Stimulated activated CD4-positive, alpha-beta T cell treated with anti-CD3 and anti-CD28 coated beads, Interleukin-12 subunit alpha, Interleukin-12 subunit beta, amount 100 ng/mL, for 24 hours (primary cell): ENCODE measurements around the gene PCK1.

ENCODE experiments used
- DNase-seq, 2 experiments: peaks; one replicate each; pipeline ENCODE4 v3.0.0-alpha.2; 2020; ENCODE audit warnings: low read depth in 2 of 2

PCK1 gene

DNA sequence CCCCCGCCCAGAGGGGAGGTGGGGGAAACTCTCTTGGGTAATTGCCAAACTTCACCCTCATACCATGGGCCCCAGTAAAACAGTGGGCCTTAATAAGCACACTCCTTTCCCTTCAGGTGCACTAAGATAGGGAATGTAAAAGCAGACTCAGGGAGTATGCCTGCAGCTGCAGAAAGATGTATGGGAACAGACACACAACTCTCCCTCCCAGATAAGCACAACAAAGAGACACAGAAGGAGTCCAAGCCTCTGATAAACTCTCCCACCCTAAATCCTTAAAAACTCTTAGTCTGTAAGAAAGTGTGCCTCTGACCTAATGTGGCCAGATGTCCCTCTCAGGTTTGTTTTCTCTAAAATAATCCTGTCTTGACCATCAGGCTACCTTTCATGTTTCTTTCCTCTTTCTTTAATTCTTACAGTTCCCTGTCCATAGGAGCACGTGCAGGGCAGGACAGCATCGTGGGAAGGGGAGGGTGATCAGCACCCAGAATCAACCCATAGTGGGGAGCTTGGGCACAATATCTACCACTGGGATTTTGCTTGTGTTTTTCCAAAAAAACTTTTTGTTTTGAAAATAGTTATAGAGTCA lies 24.7 kb upstream of the PCK1 start:
- DNase-seq, result no peak

DNA sequence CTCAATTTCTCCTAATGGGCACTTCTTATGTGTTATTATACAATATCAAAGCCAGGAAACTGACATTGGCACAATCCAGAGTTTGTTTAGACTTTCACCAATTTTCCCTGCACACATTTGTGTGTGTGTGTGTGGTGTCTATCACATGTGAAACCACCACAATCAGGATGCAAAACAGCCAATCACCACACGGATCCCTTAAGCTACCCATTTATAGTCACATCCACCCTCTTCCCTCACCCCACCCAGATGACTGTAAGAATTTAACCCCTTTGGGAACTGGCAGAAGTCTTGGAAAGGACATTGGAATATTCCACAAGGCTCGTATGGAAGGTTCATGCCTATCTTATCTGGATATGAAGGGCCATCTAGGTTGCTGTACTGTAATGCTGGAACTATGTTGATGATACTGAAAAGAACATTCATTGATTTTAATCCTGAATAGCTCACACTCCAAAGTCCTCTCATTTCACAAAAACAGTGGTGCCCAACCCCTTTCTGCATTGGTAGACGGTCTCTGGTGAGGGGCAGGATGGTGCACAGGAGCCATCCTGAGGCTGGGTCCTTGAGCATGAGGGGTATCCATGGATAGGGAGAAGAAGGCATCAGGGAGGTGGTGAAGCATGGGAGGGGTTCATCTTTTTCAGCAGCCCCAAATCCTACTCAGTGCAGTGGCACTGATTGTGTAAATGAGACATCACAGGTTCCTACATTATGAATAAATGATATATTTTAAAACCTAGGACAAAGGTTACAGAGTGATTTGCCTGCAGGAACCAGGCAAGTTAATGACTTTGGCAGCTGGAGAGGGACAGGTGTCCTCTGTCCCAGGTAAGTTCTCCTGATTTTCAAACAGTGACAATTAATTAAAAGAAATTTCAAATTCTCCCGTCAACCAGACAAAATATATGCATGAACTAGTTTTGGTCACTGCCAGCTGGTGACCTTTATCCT lies 23.9 kb upstream of the PCK1 start:
- no peak for DNase-seq

DNA sequence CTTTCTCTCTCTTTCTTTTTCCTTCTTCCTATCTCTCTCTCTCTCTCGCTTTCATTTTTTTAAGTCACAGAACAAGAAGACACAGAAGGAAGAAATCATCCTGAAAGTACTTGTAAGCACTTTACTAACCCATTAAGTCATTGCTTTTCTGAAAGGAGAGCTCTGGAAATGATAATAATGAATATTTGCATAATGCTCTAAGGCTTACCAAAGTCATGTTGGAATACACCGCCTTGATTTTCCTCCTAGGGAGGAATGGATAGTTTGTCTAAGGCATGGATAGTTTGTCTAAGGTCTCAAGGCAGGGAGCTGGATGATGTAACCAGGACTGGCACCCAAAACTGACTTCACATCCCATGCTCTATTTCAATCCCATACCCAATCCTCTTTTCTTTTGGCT lies 23.1 kb upstream of the PCK1 start:
- no peak for DNase-seq

DNA sequence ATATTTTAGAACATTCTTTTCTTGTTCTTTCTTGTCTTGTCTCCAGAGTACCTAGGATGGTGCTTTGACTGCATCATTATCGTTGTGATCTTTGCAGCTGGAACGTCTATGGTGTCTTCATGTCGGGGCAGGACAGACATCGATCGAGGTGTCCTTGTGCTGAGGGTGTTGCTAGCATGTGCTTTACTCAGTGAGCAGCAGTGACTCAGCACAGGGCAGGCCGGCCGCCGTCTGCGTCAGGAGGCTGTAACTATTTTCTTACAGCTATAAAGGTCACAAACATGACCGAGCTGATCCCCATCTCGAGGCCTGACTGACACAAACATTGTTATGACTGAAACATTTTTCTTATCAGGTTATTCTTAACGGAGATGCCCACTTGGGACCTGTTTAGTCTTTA lies 21.0 kb upstream of the PCK1 start:
- no peak for DNase-seq

DNA sequence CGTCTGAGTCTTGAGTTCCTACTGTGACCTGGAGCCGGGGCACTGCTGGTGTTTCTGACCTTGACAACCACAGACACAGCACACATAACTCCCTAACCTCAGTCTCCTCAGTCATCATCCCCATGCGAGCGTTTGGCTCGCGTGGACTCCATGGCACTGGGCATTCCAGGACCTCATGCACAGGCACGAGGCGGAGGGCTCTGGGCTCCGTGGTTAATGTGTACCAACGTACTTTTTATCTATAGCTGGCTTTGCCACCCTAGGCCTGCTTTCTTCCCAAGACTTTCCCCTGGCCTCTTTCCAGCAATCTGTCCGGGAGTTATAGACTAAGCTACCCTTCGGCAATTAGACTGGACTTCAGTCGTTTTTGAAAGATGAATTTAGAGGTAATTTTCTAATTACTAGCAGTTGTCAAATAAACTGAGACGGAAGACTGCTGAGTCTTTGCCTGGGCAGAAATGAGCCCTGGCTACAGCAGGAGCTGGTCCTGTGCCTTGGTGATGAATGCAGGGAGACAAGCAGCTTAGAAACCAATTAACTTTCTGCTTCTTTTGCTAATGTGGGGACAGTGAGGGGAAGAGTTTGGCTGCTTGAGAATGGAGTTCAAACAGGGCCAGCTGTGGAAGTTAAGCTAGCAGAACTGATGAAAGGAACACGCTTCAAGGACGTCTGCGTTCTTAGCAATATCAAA lies 19.9 kb upstream of the PCK1 start:
- no peak for DNase-seq

DNA sequence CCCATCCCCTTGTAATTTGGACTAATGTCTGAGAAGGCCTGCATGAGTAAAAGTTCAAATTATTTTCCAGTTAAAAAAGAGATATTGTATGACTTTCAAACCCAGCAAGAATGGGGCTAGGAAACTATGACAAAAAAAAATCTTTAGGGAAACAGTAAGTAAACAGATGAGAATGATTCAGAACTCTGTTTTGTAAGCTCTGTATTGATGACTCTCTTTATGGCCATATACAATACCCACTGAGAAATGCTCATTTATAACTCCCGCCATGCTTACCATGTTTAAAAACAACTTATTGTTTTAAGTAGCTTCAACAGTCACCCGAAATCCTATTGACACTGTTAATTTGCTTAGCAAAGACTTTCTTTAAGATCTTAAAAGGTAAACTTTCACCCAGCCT lies 17.2 kb upstream of the PCK1 start:
- DNase-seq, result no peak

DNA sequence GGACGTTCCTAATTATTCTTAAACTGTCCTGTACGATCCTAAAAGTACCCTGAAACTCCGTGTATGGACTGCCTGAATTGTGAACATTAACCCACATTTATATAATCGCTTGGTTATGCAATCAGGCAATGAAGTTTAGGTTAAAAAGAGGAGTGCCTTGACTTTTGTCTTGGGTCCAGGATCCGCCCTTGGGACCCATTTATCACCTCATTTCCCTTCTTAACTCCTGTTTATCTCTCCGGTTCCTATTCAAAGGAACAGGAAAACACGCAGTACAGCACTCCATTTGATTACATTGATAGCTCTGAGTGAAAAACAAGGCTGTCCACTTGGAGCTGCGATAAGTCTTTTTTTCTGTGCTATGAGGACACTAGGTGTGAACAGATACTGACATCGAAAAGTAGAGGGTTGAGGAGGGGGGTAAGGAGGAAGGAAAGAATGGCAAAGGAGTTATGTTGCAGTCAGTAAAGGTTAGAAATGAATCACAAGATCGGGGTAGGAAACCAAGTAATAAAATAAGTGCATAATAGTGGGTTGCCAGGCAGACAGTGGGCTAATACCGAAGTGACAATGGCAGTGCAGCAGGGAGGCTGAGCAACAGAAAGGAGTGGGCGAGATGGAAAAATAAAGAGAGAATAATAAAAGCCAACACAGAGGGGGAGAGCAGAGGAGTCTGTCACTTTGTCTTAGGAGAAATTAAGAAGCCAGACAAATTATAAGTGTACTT lies 15.9 kb upstream of the PCK1 start:
- DNase-seq, result no peak

DNA sequence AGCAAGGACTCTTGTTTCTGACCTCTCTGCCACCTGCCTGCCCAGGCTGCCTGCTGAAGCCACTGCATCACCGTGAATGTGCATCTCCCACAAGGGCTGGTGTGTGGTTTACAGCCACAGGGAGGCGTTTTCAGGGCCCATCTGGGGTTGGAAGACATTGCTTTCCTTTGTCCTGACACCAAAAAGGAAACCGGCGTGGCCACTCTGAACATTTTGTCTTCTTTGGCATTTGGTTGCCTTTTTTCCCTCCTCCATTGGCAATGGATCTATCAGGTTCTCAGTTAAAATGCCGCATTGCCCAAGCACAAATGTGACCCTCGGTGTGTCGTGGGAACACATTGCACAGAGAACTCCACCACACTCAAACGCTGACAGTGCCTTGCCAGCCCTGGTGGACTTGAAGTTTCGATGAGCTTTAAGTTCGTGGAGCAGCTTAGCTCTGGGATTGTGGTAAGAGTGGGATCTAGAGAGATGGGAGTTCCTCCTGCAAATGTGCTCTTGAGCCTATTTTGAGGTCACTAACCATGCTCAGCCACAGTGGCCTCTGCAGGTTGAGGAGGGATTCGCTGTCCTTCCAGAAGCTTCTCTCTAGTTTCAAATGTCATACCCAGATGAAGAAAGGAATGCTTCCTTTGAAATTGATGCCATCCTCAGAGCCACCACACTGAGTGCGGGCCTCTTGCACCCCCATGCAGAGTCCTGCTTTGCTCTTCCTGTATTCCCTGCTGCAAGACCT lies 14.8 kb upstream of the PCK1 start:
- DNase-seq, result no peak

DNA sequence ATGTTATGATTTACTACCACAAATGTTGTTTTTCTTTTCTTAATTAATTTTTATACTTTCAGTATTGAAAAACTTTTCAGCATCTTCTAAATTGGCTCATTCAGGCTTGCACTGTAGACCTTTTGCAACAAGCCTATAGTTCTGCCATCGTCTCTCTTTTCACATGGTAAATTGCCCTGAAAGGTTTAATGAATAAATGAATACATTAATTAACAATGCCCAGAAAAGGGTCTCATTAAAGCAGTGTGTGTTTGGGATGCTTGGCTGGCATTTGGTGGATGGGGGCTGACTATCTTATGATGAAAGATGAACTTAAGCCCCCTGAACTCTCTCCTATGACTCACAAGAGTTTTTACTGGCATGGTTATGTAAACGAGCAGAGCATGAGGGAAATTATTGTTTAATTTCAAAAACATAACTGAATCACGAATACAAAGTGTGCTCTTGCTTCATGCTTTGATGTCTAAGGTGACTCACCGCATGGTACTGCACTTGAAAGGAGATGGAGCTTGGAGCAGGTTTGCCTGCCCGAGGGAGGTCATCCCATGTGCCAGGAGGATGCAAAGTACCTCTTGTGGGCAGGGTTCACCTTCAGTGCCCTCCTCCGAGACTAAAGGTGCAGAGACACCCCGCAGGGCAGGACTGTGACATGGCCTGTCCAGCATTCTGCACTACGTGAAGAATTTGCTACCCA lies 13.8 kb upstream of the PCK1 start:
- DNase-seq, result no peak

DNA sequence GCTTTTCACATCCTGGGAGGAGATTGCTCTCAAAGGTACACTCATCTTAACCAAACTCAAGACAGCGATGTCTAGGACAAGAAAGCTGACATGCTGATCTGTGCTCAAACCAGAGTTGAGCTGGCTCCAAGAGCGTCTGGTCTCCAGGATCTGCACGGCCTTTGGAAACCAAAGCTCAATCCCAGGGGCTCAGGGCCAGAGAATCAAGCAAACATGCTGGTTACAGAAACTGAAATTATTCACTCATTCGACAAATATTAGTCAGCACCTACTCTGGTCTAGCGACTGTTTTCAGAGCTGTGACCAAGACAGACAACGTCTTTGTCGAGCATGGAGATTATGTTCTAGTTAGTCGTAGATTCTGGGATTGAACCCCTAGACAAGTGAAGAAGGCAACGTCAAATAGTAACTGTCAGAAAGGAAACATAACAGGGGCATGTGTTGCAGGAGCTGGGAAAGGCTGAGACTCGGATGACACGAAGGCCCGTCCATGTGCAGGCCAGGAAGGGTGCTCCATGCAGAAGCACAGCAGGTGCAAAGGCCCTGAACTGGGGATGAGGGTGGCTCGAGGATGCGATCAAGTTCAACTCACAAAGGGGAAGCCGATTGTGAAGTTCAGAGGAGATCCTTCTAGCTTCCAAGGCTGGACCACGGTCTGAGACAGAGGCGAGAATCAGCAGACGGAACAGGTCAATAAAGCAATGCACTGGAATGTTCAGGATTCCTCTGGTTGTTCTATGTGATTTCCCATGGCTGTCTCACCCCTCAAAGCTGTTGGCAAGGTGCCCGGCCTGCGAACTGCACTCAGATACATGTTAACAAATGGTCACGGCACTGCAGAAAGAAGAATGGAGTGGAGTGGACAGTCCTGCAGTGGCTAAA lies 12.5 kb upstream of the PCK1 start:
- no peak for DNase-seq

DNA sequence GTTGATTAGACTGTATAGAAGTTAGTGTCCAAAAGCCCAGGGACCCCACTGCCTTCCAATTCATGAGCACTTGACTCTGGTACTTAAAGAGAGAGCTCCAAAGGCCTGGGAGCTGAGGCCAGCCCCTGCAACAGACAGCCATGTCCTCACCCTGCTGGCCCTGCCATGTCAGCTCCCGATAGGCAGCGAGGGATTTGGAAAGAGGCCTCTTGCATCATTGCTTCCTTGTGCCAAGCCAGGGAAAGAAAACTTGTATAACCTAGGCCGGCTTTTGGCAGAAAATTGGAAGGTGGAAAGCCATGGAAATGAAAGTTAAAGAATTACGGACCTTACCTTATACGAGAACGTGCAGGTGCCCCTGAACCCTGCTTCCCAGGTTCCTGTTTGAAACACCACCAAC lies 8.4 kb upstream of the PCK1 start:
- no peak for DNase-seq

DNA sequence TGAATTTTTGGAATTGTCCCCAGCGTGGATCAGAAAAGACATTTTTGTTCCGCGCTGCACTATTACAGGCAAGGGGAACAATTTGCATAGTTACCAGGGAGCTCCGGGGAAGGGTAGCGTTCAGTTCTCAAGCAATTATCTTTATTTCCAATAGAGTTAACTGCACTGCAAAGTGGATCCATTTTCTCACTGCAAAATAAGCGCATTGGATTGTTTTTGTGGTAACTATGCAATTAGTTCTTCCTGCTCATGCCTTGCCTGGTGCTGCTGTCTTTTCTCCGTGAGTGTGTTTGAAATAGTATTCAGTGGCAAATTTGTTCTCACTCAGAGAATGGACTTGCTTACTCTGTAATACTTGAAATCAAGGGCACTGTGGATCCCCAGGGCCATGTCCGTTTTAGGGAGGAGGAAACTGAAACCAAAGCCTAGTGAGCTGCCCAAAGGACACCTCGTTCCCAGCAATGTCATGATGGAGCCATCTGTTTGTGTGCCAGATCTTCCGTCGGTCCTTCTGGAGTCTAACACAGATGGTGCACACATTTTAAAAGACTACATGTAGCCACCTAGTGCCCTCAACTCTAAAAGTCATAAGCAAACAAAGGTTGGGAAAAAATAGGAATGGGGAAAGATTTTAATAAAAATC lies 7.4 kb upstream of the PCK1 start:
- DNase-seq, result no peak

DNA sequence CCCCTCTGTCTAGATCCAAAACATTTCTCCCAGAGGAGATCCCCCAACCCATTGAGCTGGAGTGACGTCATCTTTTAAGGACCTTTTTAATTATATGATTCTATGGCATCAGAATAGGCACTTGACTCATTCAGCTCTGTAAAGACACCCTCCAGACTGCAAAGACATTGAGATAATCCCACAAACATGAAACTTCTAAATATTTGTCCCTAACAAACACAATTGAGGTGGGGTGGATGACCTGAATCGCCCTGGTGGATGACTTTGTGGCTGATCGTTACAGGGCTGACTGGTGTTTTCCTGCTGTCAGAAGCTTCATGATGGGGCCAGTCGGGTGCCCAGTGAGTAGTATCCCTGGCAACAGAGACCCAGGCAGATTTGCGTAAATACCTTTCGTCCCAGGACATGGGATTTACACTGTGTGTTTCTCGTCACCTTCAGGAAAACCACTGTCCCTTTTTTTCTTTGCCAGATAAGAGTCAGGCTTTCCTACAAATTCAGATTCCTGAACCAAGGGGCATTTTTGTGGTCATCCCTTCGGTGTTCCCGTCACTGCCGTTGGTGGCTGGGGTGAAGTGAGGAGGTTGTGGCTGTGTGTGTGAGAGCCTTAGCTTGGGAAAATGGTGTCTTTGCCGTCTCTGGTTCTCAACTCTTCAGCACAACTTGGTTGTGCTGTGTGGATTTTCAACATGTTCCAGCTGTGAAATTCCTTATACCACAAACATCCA lies 5.3 kb upstream of the PCK1 start:
- DNase-seq, result no peak

DNA sequence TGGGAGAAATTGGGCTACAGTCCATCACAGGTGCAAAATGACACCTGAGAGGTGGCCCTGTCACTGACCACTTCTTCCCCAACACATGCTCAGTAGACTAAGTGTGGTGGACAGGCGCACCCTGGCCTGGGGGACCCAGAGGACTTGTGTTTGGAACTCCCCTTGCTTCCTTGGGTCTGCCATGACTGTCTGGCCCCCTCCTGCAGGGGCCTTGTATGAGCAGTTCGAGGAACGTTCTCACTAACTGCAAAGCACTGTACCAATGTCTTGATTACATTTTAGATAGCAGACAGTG lies 4.0 kb upstream of the PCK1 start:
- no peak for DNase-seq

DNA sequence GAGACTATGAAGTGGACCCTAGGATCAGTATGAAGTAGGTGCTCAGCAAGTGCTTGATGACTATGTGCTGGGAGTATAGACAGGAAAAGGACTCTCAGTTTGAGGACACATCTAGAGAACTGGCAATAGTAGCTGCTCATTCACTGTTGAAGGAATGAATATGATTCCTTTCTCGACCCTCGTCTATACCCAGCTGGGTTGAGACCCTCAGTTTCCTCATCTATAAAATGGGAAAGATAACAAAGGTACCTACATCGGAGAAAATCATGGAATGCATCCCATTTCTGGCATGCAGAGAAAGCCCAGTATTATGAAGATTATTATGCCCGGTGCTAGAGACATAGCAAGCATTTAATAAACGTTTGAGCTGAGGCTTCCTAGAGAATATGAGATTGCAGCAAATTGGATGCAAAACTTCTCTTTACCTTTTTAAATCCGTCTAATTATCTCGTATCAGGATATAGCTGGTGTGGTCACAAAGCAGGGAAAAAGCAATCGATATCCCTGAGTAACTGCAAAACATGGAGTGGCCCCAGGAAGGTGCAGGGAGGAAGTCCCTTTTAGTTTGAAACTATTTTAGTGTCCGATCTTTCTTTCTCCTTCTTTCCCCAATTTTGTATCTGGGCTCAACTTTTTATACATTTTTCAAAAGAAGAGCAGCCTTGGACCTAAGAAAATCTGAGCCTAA lies 2.8 kb upstream of the PCK1 start:
- no peak for DNase-seq

DNA sequence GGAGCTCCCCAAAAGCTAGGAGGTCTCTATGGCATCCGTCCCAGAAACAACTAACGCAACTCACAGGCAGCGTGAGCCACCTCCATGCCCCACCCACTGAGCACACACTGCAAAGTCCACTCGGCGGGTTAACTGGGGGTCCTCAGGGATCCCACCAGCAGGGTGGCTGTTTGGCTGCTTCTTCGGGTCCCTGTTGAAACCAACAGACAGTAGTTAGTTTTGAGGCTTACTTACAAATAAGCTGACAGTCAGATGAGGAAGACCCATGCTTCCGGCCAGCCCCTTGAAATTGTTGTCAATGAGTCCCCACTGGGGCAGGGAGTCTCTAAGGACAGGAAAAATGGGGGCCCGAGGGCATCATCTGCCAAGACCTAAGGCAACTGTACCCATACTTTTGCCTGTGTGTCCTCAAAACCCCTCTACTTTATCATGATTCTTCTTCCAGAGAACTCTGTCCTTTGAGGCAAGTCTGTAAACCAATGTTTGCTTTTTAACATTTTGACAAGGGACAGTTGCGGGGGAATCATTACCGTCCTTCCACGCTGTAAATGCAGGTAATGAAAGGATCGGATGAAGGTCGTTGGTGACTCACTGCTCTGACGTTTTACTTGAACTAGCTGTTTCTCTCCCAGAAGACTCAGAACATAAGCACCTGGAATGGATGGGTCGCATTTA lies 2.2 kb upstream of the PCK1 start:
- DNase-seq, result no peak

DNA sequence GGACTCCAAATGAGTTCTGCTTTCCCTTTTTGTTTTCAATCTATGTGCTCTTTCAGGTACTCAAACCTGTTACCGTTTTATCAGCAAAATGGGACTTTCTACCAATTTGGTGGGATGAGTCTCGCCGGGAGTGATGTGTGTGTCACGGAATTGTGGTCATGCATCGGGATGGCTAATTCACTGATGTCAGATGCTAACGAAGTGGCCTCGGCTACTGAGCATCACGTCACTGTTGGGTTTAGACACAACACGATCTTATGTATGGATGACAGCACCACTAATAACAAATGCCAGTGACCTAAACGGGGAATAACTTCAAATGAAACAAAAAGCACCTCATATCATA lies 1.6 kb upstream of the PCK1 start:
- DNase-seq, result no peak
